Cardiac fibroblast (primary cell): Measurements from ENCODE around the gene RALGAPB.

ENCODE experiments used
- DNase-seq, 2 donors: peaks; one replicate each; pipeline versions ENCODE4 v3.0.0 to v3.0.0-alpha.2; 2010; ENCODE audit warnings: low read depth in 2 of 2
- H3K4me3 ChIP-seq, 2 donors: replicated peaks in 1 of 2; 1 replicate in 1 of 2; 2 replicates in 1 of 2; pipeline ENCODE4 v1.5.1; 2011; ENCODE audit warnings: low read depth in 2 of 2, low read length in 2 of 2, mild to moderate bottlenecking in 2 of 2, moderate library complexity in 1 of 2
- TF ChIP-seq, protein P1 (sequence below): IDR thresholded peaks from one replicate; pipeline ENCODE4 v1.5.1; 2011; ENCODE audit warnings: low read depth, mild to moderate bottlenecking, low read length, inconsistent platforms

Gene RALGAPB

DNA sequence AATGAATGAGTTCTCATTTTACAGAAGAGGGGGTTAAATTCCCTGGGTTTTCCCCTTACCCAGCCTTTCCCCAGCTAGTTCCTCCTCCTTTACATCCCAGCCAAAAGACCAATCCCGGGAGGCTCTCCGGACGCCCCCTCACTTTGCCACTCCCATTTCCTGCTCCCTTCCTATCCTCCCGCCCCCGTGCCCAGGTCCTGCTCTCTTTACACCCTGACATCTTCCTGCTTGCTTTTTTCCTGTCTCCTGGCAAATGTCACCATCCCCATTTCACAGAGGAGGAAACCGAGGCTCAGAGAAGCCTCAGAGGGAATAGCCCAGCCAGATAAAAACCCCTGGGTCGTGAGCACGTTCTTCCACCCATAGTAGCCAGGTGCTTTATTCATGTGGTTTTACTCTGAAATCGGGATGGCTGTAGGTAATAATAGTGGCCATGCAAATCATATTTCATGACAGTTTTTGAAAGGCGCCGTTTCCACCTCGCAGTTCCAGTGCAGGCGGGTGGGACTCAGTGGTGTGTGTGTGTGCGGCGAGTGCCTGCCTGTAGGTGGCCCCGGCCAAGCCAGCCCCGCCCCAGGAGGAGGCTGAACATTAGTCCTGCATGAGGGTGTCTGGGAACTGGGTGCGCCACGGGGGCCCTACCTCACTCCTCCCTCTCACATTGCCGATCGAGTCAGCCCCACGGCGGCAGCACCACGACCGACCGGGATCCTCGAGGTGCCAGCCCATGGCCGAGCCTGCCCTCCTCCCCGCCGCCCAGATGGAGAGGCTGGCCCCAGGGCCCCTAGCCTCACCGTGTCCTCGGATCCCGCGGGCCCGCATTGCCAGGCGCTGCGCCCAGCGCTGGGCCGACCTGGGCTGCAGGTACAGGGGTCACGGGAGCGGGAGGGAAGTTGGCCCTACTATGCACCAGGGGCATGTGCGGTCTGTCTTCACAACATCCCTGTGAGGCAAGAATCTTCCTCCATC lies 128.9 kb downstream of the RALGAPB start, which contains the start of gene ARHGAP40:
Gene ARHGAP40 (plus strand): TSS at position 594 of the 969 bp plus-strand sequence.
- peak within 1 kb of the TSS in 1 of 2 donors; percentile 2 for H3K4me3 ChIP-seq
- TF ChIP-seq, protein P1, sequence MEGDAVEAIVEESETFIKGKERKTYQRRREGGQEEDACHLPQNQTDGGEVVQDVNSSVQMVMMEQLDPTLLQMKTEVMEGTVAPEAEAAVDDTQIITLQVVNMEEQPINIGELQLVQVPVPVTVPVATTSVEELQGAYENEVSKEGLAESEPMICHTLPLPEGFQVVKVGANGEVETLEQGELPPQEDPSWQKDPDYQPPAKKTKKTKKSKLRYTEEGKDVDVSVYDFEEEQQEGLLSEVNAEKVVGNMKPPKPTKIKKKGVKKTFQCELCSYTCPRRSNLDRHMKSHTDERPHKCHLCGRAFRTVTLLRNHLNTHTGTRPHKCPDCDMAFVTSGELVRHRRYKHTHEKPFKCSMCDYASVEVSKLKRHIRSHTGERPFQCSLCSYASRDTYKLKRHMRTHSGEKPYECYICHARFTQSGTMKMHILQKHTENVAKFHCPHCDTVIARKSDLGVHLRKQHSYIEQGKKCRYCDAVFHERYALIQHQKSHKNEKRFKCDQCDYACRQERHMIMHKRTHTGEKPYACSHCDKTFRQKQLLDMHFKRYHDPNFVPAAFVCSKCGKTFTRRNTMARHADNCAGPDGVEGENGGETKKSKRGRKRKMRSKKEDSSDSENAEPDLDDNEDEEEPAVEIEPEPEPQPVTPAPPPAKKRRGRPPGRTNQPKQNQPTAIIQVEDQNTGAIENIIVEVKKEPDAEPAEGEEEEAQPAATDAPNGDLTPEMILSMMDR = peak; percentile 37
- DNase-seq = peak in 1 of 2 donors; percentile 18

GRCh38 chr20:38602185-38602581 lies 129.5 kb downstream of the RALGAPB start:
- H3K4me3 ChIP-seq = no peak overlapping the region
- TF ChIP-seq, protein P1 = no peak
- DNase-seq = no peak

GRCh38 chr20:38603286-38603685 lies 130.6 kb downstream of the RALGAPB start:
- TF ChIP-seq, protein P1 = no peak
- no peak for DNase-seq
- no peak overlapping the region for H3K4me3 ChIP-seq

GRCh38 chr20:38604873-38605303 lies 132.2 kb downstream of the RALGAPB start:
- peak; percentile 15 to 47 for DNase-seq
- TF ChIP-seq, protein P1 = no peak

DNA sequence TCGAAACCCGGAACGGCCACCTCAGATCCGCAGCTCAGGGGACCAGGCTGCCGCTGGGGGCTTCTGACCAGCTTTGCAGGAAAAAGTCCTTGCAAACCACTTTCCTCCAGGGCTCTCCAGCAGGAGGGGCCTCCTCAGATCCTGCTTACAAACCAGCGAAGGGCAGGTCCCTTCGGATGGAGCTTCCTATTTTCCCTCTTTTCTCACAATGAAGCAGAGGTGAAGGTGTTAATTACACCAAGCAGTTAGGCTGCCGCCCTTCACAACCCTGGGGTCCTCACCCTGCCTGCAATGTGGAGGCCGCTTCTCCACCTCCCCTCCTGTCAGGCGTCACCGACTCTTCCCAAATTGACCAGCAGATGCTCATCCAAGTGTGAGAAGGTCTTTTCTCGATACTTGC lies 134.7 kb downstream of the RALGAPB start:
- H3K4me3 ChIP-seq = no peak overlapping the region
- no peak for DNase-seq
- TF ChIP-seq, protein P1 = no peak

More at GRCh38 chr20:38604873-38605303, 132.2 kb downstream of the RALGAPB start:
- H3K4me3 ChIP-seq = no peak overlapping the region

GRCh38 chr20:38608188-38608587 lies 135.5 kb downstream of the RALGAPB start:
- DNase-seq = no peak
- no peak overlapping the region for H3K4me3 ChIP-seq
- TF ChIP-seq, protein P1 = no peak
